GM12874 (cell line): Measurements from ENCODE around the gene AK2.

Experiments
- CTCF ChIP-seq: IDR thresholded peaks from 2 replicates; pipeline ENCODE4 v1.5.1; 2011; ENCODE audit warnings: low read depth, mild to moderate bottlenecking, control low read depth, low read length, moderate library complexity; ENCODE audit not compliant: insufficient read depth

Gene AK2

GRCh38 chr1:33014464-33015163 lies 22.1 kb downstream of the AK2 start:
- TF ChIP-seq CTCF: no peak

DNA sequence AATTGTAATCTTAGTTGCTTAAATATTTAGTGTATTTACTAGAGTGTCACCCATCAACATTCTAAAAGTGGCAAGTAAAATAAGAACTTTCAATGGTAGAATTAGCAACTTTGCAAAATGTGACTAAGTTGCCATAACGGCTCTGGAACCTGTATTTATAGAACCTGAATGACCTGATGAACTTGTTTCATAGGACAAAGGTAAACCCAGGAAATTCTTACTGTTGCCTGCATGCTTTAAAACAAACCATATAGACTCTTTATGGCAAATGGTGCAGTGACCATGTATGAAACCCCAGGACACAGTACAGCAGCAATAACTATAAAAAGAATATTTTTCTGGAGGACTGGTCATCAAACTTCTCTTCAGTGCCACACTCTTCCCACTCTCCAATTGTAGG lies 22.9 kb downstream of the AK2 start:
- no peak for TF ChIP-seq CTCF

DNA sequence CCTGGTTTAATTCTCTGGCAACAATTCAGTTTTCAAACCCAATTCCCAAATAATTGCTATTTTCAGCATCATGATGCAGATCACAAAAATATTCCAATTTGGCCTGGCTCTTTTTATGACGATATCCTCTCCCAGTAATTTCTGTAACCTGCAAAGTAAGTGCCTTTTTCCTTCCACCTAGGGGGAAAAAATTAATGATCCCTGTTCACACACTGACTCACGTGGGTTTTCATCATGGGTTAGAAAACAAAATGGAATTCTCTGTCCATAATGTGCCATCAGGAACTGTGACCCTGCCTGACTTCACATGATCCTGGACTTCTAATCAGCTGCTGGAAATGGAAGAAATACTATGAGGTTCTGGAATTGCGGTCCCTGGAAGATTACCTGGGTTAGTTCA lies 24.5 kb downstream of the AK2 start:
- TF ChIP-seq CTCF: no peak

- TF ChIP-seq CTCF: no peak
Measured at GRCh38 chr1:33010932-33011731, 25.6 kb downstream of the AK2 start.

- TF ChIP-seq CTCF: no peak
Measured at GRCh38 chr1:33009561-33009960, 27.1 kb downstream of the AK2 start.

DNA sequence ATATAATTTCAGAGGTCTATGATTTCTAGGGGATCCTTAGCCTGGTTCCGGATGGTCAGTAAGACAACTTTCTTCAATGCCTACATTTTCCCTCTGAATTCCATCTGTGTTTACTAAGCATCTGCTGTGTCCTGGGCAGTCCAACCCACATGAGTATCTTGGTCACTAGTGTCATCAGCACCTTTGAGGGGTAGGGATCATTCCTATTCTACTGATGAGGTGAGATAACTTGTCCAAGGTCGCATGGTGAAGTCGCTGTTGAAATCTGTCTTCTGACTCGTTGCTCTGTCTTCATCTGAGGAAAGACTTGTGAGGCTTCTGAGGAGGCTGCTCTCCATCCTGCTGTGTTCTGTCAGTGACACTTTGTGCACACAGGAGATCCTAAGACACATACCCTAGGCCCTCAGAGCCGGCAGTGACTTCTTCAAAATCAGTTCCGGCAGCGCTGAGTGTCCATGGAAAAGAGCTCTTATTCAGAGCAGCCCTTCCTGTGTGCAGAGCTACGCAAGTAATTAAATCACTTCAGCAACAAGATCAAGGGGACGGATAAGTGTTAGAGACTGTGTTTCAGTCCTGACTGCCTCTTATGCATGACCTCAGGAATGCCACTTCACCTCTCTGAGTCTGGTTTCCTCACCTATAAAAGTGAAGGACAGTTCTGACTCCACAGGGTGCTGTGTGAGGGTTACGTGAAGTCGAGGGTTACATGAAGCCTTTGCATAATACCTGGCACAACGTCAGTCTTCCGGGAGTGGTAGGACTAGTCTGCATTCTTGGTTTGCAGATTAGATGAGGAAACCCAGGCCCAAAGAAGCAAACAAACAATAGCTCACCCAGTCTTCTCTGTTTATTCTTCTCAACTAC lies 28.4 kb downstream of the AK2 start:
- no peak for TF ChIP-seq CTCF

GRCh38 chr1:33007190-33008050 lies 29.3 kb downstream of the AK2 start:
- no peak for TF ChIP-seq CTCF
